Astrocyte (in vitro differentiated cells and primary cell): ENCODE measurements around the gene DGKG. TPM values are rescaled to one million over a fixed set of nuclear protein-coding genes. Genes with fewer than 3 reads are reported as not detected.

ENCODE experiments used
- DNase-seq: peaks from one replicate; pipeline ENCODE4 v3.0.0-alpha.2; 2010; ENCODE audit warnings: low read depth
- FAIRE-seq: peaks from 2 replicates; lab custom pipeline; 2011; peaks lifted over from hg19 to GRCh38; lab: Jason Lieb, UNC
- H2AFZ ChIP-seq: 2 replicates; pipeline ENCODE4 v1.6.0; 2012; ENCODE audit warnings: low read depth, low read length, inconsistent platforms
- H3K27ac ChIP-seq: 2 replicates; pipeline ENCODE4 v1.5.1; 2011; ENCODE audit warnings: low read depth, low read length, inconsistent platforms
- H3K27me3 ChIP-seq: 2 replicates; pipeline ENCODE4 v1.6.0; 2011; ENCODE audit warnings: low read length, inconsistent platforms; ENCODE audit not compliant: insufficient read depth
- H3K36me3 ChIP-seq: 2 replicates; pipeline ENCODE4 v1.5.1; 2011; ENCODE audit warnings: low read length, inconsistent platforms; ENCODE audit not compliant: insufficient read depth
- H3K4me1 ChIP-seq: 2 replicates; pipeline ENCODE4 v1.5.1; 2011; ENCODE audit warnings: low read length, inconsistent platforms; ENCODE audit not compliant: insufficient read depth
- H3K4me2 ChIP-seq: 2 replicates; pipeline ENCODE4 v1.6.0; 2012; ENCODE audit warnings: low read length, inconsistent platforms
- H3K4me3 ChIP-seq: 2 replicates; pipeline ENCODE4 v1.5.1; 2011; ENCODE audit warnings: low read depth, mild to moderate bottlenecking, low read length, inconsistent platforms; ENCODE audit not compliant: insufficient read depth
- H3K79me2 ChIP-seq: 2 replicates; pipeline ENCODE4 v1.6.0; 2012; ENCODE audit warnings: mild to moderate bottlenecking, low read length, inconsistent platforms; ENCODE audit not compliant: insufficient read depth
- H3K9ac ChIP-seq: 2 replicates; pipeline ENCODE4 v1.6.0; 2012; ENCODE audit warnings: mild to moderate bottlenecking, low read length, inconsistent platforms
- H3K9me3 ChIP-seq: 2 replicates; pipeline ENCODE4 v1.5.1; 2012; ENCODE audit warnings: low read depth, mild to moderate bottlenecking, low read length, inconsistent platforms; ENCODE audit not compliant: insufficient read depth
- H4K20me1 ChIP-seq: 2 replicates; pipeline ENCODE4 v1.6.0; 2012; ENCODE audit warnings: low read length, inconsistent platforms; ENCODE audit not compliant: insufficient read depth
- H3K27ac Mint-ChIP-seq: one replicate; pipeline ENCODE4 v1.8.0; 2021; ENCODE audit warnings: mild to moderate bottlenecking, mixed read lengths; ENCODE audit not compliant: unreplicated experiment
- H3K27me3 Mint-ChIP-seq: one replicate; pipeline ENCODE4 v1.8.0; 2021; ENCODE audit warnings: low read depth, mixed read lengths; ENCODE audit not compliant: unreplicated experiment
- H3K36me3 Mint-ChIP-seq: one replicate; pipeline ENCODE4 v1.8.0; 2021; ENCODE audit warnings: low read depth, mixed read lengths; ENCODE audit not compliant: unreplicated experiment
- H3K4me1 Mint-ChIP-seq: one replicate; pipeline ENCODE4 v1.8.0; 2021; ENCODE audit warnings: low read depth, mixed read lengths; ENCODE audit not compliant: unreplicated experiment
- H3K4me3 Mint-ChIP-seq: one replicate; pipeline ENCODE4 v1.8.0; 2021; ENCODE audit warnings: mild to moderate bottlenecking, moderate library complexity, mixed read lengths; ENCODE audit not compliant: unreplicated experiment
- H3K9me3 Mint-ChIP-seq: one replicate; pipeline ENCODE4 v1.8.0; 2021; ENCODE audit warnings: mild to moderate bottlenecking, mixed read lengths; ENCODE audit not compliant: unreplicated experiment
- CTCF ChIP-seq: IDR thresholded peaks from 2 replicates; pipeline ENCODE4 v1.5.1; 2011; ENCODE audit warnings: low read depth, mild to moderate bottlenecking, inconsistent platforms, low read length, moderate library complexity; ENCODE audit not compliant: insufficient read depth
- EZH2 ChIP-seq: IDR thresholded peaks from 2 replicates; pipeline ENCODE4 v1.6.1; 2012; ENCODE audit warnings: mild to moderate bottlenecking, low read length, inconsistent platforms; ENCODE audit not compliant: insufficient read depth
- total RNA-seq: library from RNA; stranded (reverse); gene quantifications from 2 replicates; pipeline ENCODE4 v1.2.1, GENCODE V29; 2021

Gene DGKG
- total RNA-seq, 1 donor from 2014 or later = 0.64 TPM

- H3K27me3 Mint-ChIP-seq = peaks cover 34% of the 10 kb centered on the region
- H3K9me3 Mint-ChIP-seq = no peaks in the 10 kb centered on the region
- FAIRE-seq (no peak), DNase-seq (no peak)
- TF ChIP-seq CTCF = no peak
- TF ChIP-seq EZH2 = no peak
- H3K4me3 ChIP-seq = no peak overlapping the region
- no peaks in the 10 kb centered on the region for H3K79me2 ChIP-seq
- H3K36me3 Mint-ChIP-seq = no peaks in the 10 kb centered on the region
- H3K4me3 Mint-ChIP-seq = no peak overlapping the region
- H3K36me3 ChIP-seq = no peaks in the 10 kb centered on the region
- H3K27ac Mint-ChIP-seq = no peak overlapping the region
- no peaks in the 10 kb centered on the region for H3K4me1 Mint-ChIP-seq
- no peak overlapping the region for H3K9ac ChIP-seq
- no peaks in the 10 kb centered on the region for H3K4me1 ChIP-seq
- no peak overlapping the region for H3K4me2 ChIP-seq
- no peaks in the 10 kb centered on the region for H4K20me1 ChIP-seq
- H3K27me3 ChIP-seq = peaks cover 29% of the 10 kb centered on the region
- no peak overlapping the region for H2AFZ ChIP-seq
- H3K9me3 ChIP-seq = no peaks in the 10 kb centered on the region
- H3K27ac ChIP-seq = no peak overlapping the region
These were observed 63.2 kb downstream of the DGKG start for GRCh38 chr3:186298876-186299275.

DNA sequence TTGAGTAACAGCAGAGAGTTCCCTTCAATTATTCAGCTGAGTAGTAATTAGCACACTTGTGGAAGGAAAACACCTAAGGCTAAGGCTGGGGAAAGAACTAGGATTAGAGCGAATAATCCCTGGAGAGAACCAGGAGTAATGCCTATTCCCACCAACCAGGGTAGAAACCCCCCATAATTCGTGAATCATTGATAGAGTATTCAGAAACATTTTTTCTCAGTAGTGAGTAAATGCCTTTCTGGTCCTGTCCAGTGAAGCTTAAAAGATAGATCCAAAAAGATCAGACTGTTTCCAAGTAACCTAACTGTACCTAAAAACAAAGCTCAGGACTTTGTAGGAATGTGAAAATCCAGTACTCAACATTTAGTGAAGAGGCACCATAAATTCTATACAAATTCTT is 71.2 kb downstream of the DGKG start:
- no peak overlapping the region for H3K4me3 Mint-ChIP-seq
- no peak overlapping the region for H3K4me2 ChIP-seq
- H3K4me1 ChIP-seq = peaks cover 24% of the 10 kb centered on the region
- H2AFZ ChIP-seq = no peak overlapping the region
- no peak overlapping the region for H3K4me3 ChIP-seq
- no peaks in the 10 kb centered on the region for H3K27me3 ChIP-seq
- no peaks in the 10 kb centered on the region for H3K36me3 Mint-ChIP-seq
- H3K36me3 ChIP-seq = no peaks in the 10 kb centered on the region
- H3K27ac Mint-ChIP-seq = no peak overlapping the region
- peaks cover 7% of the 10 kb centered on the region for H3K4me1 Mint-ChIP-seq
- H3K27ac ChIP-seq = no peak overlapping the region
- FAIRE-seq (no peak), DNase-seq (peak; percentile 53)
- H4K20me1 ChIP-seq = no peaks in the 10 kb centered on the region
- TF ChIP-seq EZH2 (no peak), CTCF (no peak)
- no peaks in the 10 kb centered on the region for H3K79me2 ChIP-seq
- no peaks in the 10 kb centered on the region for H3K9me3 ChIP-seq
- no peak overlapping the region for H3K9ac ChIP-seq
- H3K9me3 Mint-ChIP-seq = peaks cover 2% of the 10 kb centered on the region
- H3K27me3 Mint-ChIP-seq = peaks cover 8% of the 10 kb centered on the region

DNA sequence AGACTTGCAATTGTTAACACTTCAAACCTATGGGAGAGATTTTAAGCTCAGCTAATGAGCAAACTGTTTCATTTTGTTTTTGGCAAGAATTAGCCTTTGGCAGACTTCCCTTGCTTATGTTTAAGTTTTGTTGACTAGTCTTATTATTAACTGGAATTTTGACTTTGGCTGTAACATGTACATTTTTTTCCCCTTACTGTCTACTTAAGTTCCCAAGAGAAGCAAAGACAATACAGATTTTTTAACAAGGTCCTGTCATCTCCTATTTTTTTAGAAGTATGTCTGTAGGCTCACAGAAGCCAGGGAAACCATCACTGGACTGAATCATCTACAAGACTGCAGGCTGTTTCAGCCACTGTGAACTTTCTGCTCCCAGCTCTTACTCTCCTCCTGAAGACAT is 74.3 kb downstream of the DGKG start:
- Mint-ChIP-seq H3K36me3 (no peaks in the 10 kb centered on the region), H3K4me1 (peaks cover 12% of the 10 kb centered on the region), H3K27me3 (no peaks in the 10 kb centered on the region), H3K9me3 (peaks cover 2% of the 10 kb centered on the region), H3K27ac (no peak overlapping the region), H3K4me3 (no peak overlapping the region)
- Histone ChIP-seq H3K9me3 (no peaks in the 10 kb centered on the region), H3K4me1 (peaks cover 34% of the 10 kb centered on the region), H3K9ac (peak overlapping the region; percentile 37), H3K27me3 (no peaks in the 10 kb centered on the region), H3K27ac (peak overlapping the region; percentile 65), H3K4me3 (no peak overlapping the region), H3K79me2 (no peaks in the 10 kb centered on the region), H3K4me2 (peak overlapping the region; percentile 61), H2AFZ (no peak overlapping the region), H4K20me1 (no peaks in the 10 kb centered on the region), H3K36me3 (no peaks in the 10 kb centered on the region)
- DNase-seq (peak; percentile 95), FAIRE-seq (peak; percentile 87)
- TF ChIP-seq EZH2 = no peak
- TF ChIP-seq CTCF = no peak
